Stomach smooth muscle (tissue), 2 donors: ENCODE results near the gene TINAG.

Experiments used
- H3K27ac ChIP-seq: one replicate; pipeline ENCODE4 v1.7.0; 2013; ENCODE audit warnings: mild to moderate bottlenecking, low read length, inconsistent platforms
- H3K27me3 ChIP-seq, 2 donors: one replicate each; pipeline ENCODE4 v1.7.0; 2013; ENCODE audit warnings: low read length in 2 of 2; ENCODE audit not compliant: insufficient read depth in 2 of 2, control insufficient read depth in 1 of 2
- H3K36me3 ChIP-seq, 2 donors: one replicate each; pipeline ENCODE4 v1.7.0; 2013; ENCODE audit warnings: low read length in 2 of 2; ENCODE audit not compliant: control insufficient read depth in 2 of 2, insufficient read depth in 2 of 2
- H3K4me1 ChIP-seq: one replicate; pipeline ENCODE4 v1.7.0; 2013; ENCODE audit warnings: low read length; ENCODE audit not compliant: control insufficient read depth, insufficient read depth
- H3K4me3 ChIP-seq, 2 donors: one replicate each; pipeline ENCODE4 v1.7.0; 2013; ENCODE audit warnings: low read length in 2 of 2
- H3K9ac ChIP-seq, 2 donors: one replicate each; pipeline ENCODE4 v1.7.0; 2013; ENCODE audit warnings: low read length in 2 of 2, mild to moderate bottlenecking in 1 of 2
- H3K9me3 ChIP-seq, 2 donors: one replicate each; pipeline ENCODE4 v1.7.0; 2013; ENCODE audit warnings: low read length in 2 of 2; ENCODE audit not compliant: control insufficient read depth in 2 of 2
- donor health status: healthy.
- donor health status: Pancreatic carcinoma.

TINAG gene

GRCh38 chr6:54308289-54308985 is at the start of gene TINAG:
TSS of gene TINAG (plus strand) at chr6:54308441. CDS start at chr6:54308551, 110 bp downstream.
- Histone ChIP-seq H3K27me3 (no peaks in the 10 kb centered on the region), H3K36me3 (no peaks in the 10 kb centered on the region), H3K4me1 (no peaks in the 10 kb centered on the region), H3K27ac (no peak within 1 kb of the TSS), H3K9me3 (no peaks in the 10 kb centered on the region), H3K4me3 (no peak within 1 kb of the TSS), H3K9ac (no peak within 1 kb of the TSS)

- no peaks in the 10 kb centered on the region for H3K4me1 ChIP-seq
- H3K36me3 ChIP-seq = no peaks in the 10 kb centered on the region
- no peak overlapping the region for H3K4me3 ChIP-seq
- no peaks in the 10 kb centered on the region for H3K27me3 ChIP-seq
- no peak overlapping the region for H3K27ac ChIP-seq
- no peaks in the 10 kb centered on the region for H3K9me3 ChIP-seq
- H3K9ac ChIP-seq = no peak overlapping the region
Measured at GRCh38 chr6:54260025-54260424, 48.2 kb upstream of the TINAG start.

- H3K4me1 ChIP-seq = no peaks in the 10 kb centered on the region
- no peaks in the 10 kb centered on the region for H3K36me3 ChIP-seq
- H3K27ac ChIP-seq = no peak overlapping the region
- no peaks in the 10 kb centered on the region for H3K27me3 ChIP-seq
- H3K9ac ChIP-seq = no peak overlapping the region
- no peaks in the 10 kb centered on the region for H3K9me3 ChIP-seq
- no peak overlapping the region for H3K4me3 ChIP-seq
Measured at GRCh38 chr6:54262499-54262898, 45.7 kb upstream of the TINAG start.

- H3K27me3 ChIP-seq = no peaks in the 10 kb centered on the region
- no peak overlapping the region for H3K4me3 ChIP-seq
- no peaks in the 10 kb centered on the region for H3K36me3 ChIP-seq
- H3K27ac ChIP-seq = no peak overlapping the region
- no peaks in the 10 kb centered on the region for H3K9me3 ChIP-seq
- H3K4me1 ChIP-seq = no peaks in the 10 kb centered on the region
- no peak overlapping the region for H3K9ac ChIP-seq
Measured at GRCh38 chr6:54262971-54263370, 45.3 kb upstream of the TINAG start.

GRCh38 chr6:54264581-54265272 is 43.5 kb upstream of the TINAG start:
- Histone ChIP-seq H3K9me3 (no peaks in the 10 kb centered on the region), H3K36me3 (no peaks in the 10 kb centered on the region), H3K9ac (no peak overlapping the region), H3K27ac (no peak overlapping the region), H3K4me1 (no peaks in the 10 kb centered on the region), H3K27me3 (no peaks in the 10 kb centered on the region), H3K4me3 (no peak overlapping the region)

GRCh38 chr6:54266400-54266923 is 41.8 kb upstream of the TINAG start:
- Histone ChIP-seq H3K27me3 (no peaks in the 10 kb centered on the region), H3K4me1 (no peaks in the 10 kb centered on the region), H3K36me3 (no peaks in the 10 kb centered on the region), H3K9ac (no peak overlapping the region), H3K9me3 (no peaks in the 10 kb centered on the region), H3K27ac (no peak overlapping the region), H3K4me3 (no peak overlapping the region)

- Histone ChIP-seq H3K27ac (no peak overlapping the region), H3K27me3 (no peaks in the 10 kb centered on the region), H3K9ac (no peak overlapping the region), H3K4me3 (no peak overlapping the region), H3K9me3 (no peaks in the 10 kb centered on the region), H3K36me3 (no peaks in the 10 kb centered on the region), H3K4me1 (no peaks in the 10 kb centered on the region)
Measured at GRCh38 chr6:54267798-54268197, 40.4 kb upstream of the TINAG start.

GRCh38 chr6:54273214-54273820 is 34.9 kb upstream of the TINAG start:
- Histone ChIP-seq H3K9me3 (no peaks in the 10 kb centered on the region), H3K27ac (no peak overlapping the region), H3K27me3 (no peaks in the 10 kb centered on the region), H3K36me3 (no peaks in the 10 kb centered on the region), H3K9ac (no peak overlapping the region), H3K4me1 (no peaks in the 10 kb centered on the region), H3K4me3 (no peak overlapping the region)

- Histone ChIP-seq H3K9me3 (no peaks in the 10 kb centered on the region), H3K4me3 (no peak overlapping the region), H3K27me3 (no peaks in the 10 kb centered on the region), H3K27ac (no peak overlapping the region), H3K9ac (no peak overlapping the region), H3K4me1 (no peaks in the 10 kb centered on the region), H3K36me3 (no peaks in the 10 kb centered on the region)
Measured at GRCh38 chr6:54274383-54274782, 33.9 kb upstream of the TINAG start.

- H3K4me3 ChIP-seq = no peak overlapping the region
- no peak overlapping the region for H3K9ac ChIP-seq
- H3K9me3 ChIP-seq = no peaks in the 10 kb centered on the region
- H3K27me3 ChIP-seq = no peaks in the 10 kb centered on the region
- H3K36me3 ChIP-seq = no peaks in the 10 kb centered on the region
- H3K4me1 ChIP-seq = no peaks in the 10 kb centered on the region
- H3K27ac ChIP-seq = no peak overlapping the region
Measured at GRCh38 chr6:54282186-54282585, 26.1 kb upstream of the TINAG start.
